Central memory CD8-positive, alpha-beta T cell (primary cell): Measurements from ENCODE around the gene TMEM182.

ENCODE experiments used
- ATAC-seq: fragments of 150-1000 bp; cut with Tn5 transposase; replicated peaks from 2 replicates; pipeline ENCODE4 v1.10.0; 2022; ENCODE audit warnings: mild to moderate bottlenecking, moderate FRiP score, moderate number of reproducible peaks; ENCODE audit not compliant: poor library complexity, severe bottlenecking; ENCODE audit errors: extremely low read depth
- DNase-seq, 2 donors: peaks; one replicate each; pipeline ENCODE4 v3.0.0; 2021; ENCODE audit warnings: low spot score in 2 of 2
- H3K27ac Mint-ChIP-seq: one replicate; pipeline ENCODE4 v1.8.0; 2022; ENCODE audit warnings: low read depth, mild to moderate bottlenecking, moderate library complexity, mixed read lengths
- H3K27me3 Mint-ChIP-seq: one replicate; pipeline ENCODE4 v1.8.0; 2022; ENCODE audit warnings: mixed read lengths
- H3K36me3 Mint-ChIP-seq: one replicate; pipeline ENCODE4 v1.8.0; 2022; ENCODE audit warnings: mild to moderate bottlenecking, moderate library complexity, mixed read lengths; ENCODE audit not compliant: insufficient read depth
- H3K4me1 Mint-ChIP-seq: one replicate; pipeline ENCODE4 v1.8.0; 2022; ENCODE audit warnings: mixed read lengths
- H3K4me3 Mint-ChIP-seq: one replicate; pipeline ENCODE4 v1.8.0; 2022; ENCODE audit warnings: mild to moderate bottlenecking, moderate library complexity, mixed read lengths
- H3K9me3 Mint-ChIP-seq: one replicate; pipeline ENCODE4 v1.8.0; 2022; ENCODE audit warnings: mixed read lengths

TMEM182 gene

DNA sequence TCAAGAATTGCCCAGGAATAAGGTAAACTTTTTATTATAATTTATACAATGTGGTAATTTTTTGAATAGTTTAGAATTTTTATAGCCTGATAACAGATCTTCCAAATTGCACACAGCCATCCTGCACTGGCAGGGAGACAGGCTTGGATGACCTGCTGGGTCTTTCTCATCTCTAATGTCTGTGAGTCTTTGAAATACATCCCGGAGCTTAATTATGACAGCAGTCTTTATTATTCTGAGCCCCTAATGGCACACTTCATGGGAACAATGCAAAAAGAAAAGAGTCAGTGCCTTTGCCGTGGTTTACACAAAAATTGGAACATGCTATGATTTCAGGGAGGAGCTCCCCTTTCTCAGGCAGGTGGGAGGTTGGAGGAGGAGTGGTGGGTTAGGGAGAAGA is 71.0 kb downstream of the TMEM182 start:
- DNase-seq, result no peak
- Mint-ChIP-seq H3K27ac (no peak overlapping the region), H3K9me3 (no peaks in the 10 kb centered on the region), H3K4me3 (no peak overlapping the region), H3K4me1 (no peaks in the 10 kb centered on the region), H3K36me3 (no peaks in the 10 kb centered on the region), H3K27me3 (no peaks in the 10 kb centered on the region)
- ATAC-seq, result no peak

DNA sequence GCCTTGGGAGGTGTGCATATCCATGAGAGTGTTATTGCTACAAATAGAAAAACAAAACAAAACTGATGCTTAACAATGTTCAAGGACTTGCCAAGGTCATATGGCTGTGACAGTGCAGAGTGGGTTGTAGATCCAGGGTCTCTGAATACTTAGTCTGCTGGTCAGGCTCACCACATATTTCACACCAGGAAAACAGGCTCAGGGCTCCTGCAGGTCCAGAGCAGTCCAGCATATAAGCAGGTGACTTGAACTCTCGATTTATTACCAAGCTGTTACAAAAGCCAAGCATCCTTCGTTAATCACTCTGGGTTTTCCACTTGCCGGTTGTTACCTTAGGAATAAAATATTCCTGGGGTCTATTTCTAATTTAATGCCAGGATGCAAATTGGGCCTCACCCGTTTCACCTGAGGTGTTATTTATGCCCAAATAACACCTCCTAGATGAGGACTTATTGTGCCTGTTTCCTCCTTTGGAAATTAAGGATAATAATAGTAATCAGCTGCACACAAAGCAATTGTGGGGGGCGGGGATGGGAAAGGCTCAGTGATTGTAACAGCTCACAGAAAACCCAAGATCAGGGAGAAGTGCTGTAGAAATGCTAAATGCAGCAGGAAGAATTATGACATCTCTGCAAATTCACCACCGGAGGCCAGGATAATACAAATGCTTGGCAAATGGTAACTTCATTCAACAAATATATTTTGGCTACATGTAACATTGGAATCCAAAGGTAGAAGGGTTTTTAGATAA is 72.9 kb downstream of the TMEM182 start:
- H3K4me1 Mint-ChIP-seq, result no peaks in the 10 kb centered on the region
- no peaks in the 10 kb centered on the region for H3K9me3 Mint-ChIP-seq
- ATAC-seq (no peak), DNase-seq (no peak)
- H3K27ac Mint-ChIP-seq, result no peak overlapping the region
- H3K4me3 Mint-ChIP-seq, result no peak overlapping the region
- H3K36me3 Mint-ChIP-seq, result peaks cover 2% of the 10 kb centered on the region
- no peaks in the 10 kb centered on the region for H3K27me3 Mint-ChIP-seq

DNA sequence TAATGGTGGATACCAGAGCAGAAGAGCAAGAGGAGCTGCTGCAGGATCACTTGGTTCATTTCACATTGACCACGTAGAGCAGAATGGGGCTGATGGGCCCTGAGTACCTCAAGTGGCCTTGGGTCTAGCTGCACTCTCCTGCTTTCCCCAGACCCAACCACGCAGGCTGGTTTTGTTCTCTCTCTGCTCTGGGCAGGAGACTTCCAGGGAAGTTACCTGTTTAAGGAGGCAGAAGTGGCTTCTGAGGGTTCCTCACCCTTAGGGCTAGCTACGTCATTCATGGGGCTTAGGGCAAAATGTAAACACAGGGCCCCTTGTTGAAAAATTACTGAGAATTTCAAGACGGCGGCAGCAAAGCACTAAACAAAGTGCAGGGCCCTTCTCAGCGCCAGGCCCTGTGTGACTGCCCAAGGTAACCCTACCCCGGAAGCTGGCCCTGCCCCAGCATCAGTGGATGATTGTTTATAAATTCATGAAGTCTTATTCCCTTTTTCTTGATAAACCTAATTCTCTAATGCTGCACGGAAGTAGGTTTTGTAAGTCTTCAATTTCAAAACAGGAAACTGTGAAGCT is 75.9 kb downstream of the TMEM182 start:
- Mint-ChIP-seq H3K9me3 (no peaks in the 10 kb centered on the region), H3K36me3 (peaks cover 3% of the 10 kb centered on the region), H3K27ac (no peak overlapping the region), H3K4me3 (no peak overlapping the region), H3K4me1 (no peaks in the 10 kb centered on the region), H3K27me3 (no peaks in the 10 kb centered on the region)
- DNase-seq (no peak), ATAC-seq (no peak)

DNA sequence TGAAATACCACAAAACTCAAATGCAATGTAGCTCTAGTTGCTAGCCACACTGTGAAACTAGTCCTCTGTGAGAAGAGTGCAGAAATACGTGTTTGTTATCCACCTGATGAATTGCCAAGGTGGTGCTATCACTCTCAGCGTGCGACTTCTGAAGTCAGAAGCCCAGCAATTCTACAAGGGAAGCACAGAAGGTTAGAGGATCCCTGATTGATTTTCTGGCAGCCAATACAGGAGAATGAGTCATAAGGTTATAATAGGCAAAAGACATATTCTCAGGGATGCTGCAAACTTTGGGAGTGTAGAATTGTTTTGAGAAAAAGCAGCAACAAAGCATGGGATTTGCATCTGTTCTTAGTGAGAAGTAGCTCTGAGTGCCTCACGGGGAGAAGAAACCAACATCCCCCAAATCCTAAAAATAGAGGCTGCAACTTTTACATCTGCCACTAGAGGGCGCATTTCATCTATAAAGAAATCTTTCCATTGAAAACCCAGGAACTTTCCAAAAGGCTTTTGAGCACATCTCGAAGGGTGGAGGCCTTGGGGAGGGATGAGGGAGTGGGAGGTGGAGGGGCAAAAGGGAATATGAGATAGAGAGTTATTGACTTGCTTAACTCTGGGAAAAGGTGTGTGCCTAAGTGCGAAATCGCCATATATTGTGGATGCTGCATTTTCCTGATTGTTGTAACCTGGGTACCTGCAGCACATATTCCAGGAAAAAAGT is 78.0 kb downstream of the TMEM182 start:
- Mint-ChIP-seq H3K27ac (no peak overlapping the region), H3K9me3 (no peaks in the 10 kb centered on the region), H3K4me1 (no peaks in the 10 kb centered on the region), H3K4me3 (no peak overlapping the region), H3K36me3 (peaks cover 3% of the 10 kb centered on the region), H3K27me3 (no peaks in the 10 kb centered on the region)
- ATAC-seq (no peak), DNase-seq (no peak)

DNA sequence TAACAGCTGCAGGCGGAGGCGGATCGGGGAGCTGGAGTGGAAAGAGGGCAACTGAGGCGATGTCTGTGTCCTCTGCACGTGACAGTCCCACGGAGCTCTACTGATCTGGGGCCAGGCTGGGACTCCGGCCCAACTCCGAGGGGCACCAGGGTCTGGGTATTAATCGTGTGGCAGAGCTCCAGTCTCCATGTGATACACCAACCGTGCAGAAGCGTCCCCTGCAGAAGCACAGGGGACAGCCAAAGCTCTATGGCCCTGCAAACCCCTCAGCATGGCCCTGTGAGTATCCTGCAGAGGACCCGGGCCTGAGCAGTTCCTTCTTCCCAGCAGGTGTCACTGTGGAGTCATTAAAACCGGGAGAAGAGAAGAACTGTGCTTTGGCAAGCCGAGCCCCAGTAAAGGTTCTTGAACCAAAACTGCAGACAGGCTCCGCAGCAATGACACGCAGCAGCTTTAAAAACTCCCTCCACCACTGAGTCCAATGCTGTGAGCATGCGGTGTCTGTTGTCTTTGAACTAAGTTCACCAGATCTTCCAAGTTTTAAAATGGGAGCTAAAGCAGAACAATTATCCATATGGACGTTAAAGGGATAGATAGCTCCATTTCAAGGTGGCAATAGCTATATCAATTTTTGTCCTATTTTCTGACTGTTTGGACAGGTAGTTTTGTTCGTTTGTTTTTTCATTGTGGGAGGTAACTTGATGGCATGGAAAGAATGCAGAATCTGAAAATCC is 79.4 kb downstream of the TMEM182 start:
- peaks cover 8% of the 10 kb centered on the region for H3K27me3 Mint-ChIP-seq
- H3K27ac Mint-ChIP-seq, result no peak overlapping the region
- no peak for DNase-seq
- no peaks in the 10 kb centered on the region for H3K4me1 Mint-ChIP-seq
- no peak for ATAC-seq
- no peak overlapping the region for H3K4me3 Mint-ChIP-seq
- H3K9me3 Mint-ChIP-seq, result no peaks in the 10 kb centered on the region
- peaks cover 3% of the 10 kb centered on the region for H3K36me3 Mint-ChIP-seq

DNA sequence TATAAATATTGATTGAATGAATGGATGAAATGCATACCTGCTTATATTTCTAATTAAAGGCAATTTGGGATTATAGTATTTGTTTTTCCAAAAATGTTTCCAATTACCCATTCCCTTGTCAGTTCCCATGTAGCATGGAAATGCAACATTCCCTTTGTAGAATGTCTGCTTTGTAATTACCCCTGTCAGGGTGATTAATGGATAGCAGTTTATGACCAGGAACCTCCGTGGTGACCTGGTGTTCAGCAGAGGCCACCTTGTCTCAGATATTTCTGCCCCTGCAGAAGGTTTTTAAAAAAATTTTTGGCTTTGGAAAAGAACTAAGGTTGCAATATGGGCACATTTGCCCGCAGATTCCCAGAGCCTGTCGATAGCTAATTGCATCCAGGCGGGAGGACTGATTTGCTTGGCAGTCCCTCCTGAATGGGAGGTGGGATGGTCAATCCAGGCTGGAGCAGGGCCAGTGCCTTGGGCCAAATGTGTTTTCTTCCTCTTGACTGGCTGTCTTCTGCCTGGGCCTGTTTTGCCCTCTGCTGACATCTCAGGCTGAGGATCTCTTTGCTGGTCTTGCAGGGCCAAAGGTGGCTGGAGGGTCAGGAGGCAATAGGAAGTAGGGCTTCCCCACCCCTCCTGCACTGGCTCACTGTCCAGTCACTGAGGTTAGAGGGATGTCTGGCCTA is 82.1 kb downstream of the TMEM182 start:
- ATAC-seq (no peak), DNase-seq (no peak)
- Mint-ChIP-seq H3K36me3 (peaks cover 1% of the 10 kb centered on the region), H3K27ac (no peak overlapping the region), H3K27me3 (peaks cover 26% of the 10 kb centered on the region), H3K4me3 (no peak overlapping the region), H3K4me1 (no peaks in the 10 kb centered on the region), H3K9me3 (no peaks in the 10 kb centered on the region)

DNA sequence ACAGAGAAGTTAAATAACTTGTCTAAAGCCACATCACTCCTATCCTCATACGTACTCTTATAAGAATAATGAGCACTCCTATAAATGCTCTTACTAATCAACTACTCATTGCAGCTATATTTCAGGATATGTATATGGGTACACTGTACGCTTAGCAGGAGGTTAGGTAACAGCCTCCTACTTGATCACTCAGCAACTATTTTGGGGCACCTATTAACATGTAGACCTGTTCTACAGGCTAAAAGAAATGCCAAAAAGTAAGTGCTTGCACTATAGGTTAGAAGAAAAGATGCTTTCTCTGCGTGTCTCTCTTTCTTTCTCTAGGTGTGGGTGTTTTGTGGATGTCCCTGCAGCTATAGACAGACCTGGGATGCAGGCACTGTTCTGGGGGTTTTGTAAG is 83.1 kb downstream of the TMEM182 start:
- Mint-ChIP-seq H3K4me3 (no peak overlapping the region), H3K27me3 (peaks cover 30% of the 10 kb centered on the region), H3K9me3 (no peaks in the 10 kb centered on the region), H3K36me3 (peaks cover 1% of the 10 kb centered on the region), H3K27ac (no peak overlapping the region), H3K4me1 (no peaks in the 10 kb centered on the region)
- DNase-seq, result no peak
- no peak for ATAC-seq

DNA sequence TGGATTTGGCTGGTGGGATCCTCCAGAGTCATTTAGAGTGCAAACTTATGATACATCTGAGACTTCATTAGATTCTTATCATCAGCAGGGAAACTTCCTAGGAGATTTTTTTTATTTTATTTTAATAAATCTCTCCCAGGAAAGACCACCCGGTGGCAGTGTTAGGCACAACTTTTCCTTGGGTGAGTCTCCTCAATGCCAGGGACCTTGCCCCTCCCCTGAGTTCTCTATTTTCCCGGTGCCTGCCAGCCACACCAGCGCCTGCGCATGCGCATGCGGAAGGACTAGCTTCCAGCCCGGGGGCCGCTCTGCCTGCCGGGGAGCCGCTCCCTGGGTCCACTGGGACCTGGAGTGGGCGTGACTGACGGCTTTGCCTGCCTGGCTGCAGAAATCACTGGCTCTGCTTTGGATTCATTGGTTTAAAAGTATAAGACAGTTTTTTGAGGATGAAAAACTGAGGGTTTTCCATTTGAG is 86.6 kb downstream of the TMEM182 start:
- no peak for DNase-seq
- Mint-ChIP-seq H3K4me1 (no peaks in the 10 kb centered on the region), H3K27ac (no peak overlapping the region), H3K4me3 (no peak overlapping the region), H3K9me3 (peaks cover 10% of the 10 kb centered on the region), H3K27me3 (peaks cover 45% of the 10 kb centered on the region), H3K36me3 (no peaks in the 10 kb centered on the region)
- ATAC-seq, result no peak

DNA sequence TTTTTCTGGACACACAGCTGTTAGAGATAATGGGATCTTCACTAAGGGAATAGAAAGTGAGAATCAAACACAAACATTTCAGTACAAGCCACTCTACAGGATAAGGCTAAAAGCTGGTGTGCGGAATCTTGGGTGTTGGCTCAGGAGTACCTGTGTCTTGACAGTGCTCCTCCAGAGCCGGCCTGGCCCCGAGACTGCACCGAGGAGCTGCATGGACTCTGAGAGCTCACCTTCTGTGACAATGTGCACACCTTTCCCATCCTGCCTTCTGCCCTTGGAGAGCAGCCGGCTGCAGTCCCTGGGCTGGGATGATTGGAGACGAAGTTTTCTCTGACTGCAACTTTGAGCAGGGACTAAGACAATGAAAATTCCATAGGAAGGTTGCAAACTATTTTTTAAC is 89.1 kb downstream of the TMEM182 start:
- DNase-seq (no peak), ATAC-seq (no peak)
- Mint-ChIP-seq H3K4me3 (no peak overlapping the region), H3K9me3 (peaks cover 10% of the 10 kb centered on the region), H3K27ac (no peak overlapping the region), H3K36me3 (no peaks in the 10 kb centered on the region), H3K27me3 (peaks cover 42% of the 10 kb centered on the region), H3K4me1 (no peaks in the 10 kb centered on the region)

DNA sequence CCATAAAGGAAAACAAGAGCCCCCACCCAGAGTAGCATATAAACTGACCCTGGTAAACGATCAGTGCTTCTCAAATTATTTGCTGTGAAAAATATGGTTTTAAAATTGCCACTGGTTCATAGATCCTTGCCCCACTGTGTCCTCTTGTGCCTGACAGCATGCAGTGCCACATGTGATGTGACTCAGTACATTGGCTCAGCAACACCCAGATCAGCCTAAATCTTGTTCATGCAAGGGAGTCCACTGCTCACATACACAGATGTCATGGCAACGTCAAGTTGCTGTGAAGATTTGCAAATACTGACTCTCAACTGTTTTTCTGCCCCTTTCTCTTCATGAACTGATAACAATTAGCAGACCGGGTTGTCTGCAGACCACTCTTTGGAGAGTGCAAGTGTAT is 91.0 kb downstream of the TMEM182 start:
- H3K9me3 Mint-ChIP-seq, result peaks cover 10% of the 10 kb centered on the region
- ATAC-seq (no peak), DNase-seq (no peak)
- no peak overlapping the region for H3K4me3 Mint-ChIP-seq
- no peaks in the 10 kb centered on the region for H3K36me3 Mint-ChIP-seq
- H3K27me3 Mint-ChIP-seq, result peaks cover 29% of the 10 kb centered on the region
- H3K4me1 Mint-ChIP-seq, result no peaks in the 10 kb centered on the region
- H3K27ac Mint-ChIP-seq, result no peak overlapping the region
